HepG2 (cell line): ENCODE results near the gene CUL2.

ENCODE experiments used
- ELK4 ChIP-seq: sonication (generic); formaldehyde crosslinking; IDR thresholded peaks from 2 replicates; pipeline ENCODE4 v1.9.0; 2021; ENCODE audit warnings: missing genetic modification reagents, borderline replicate concordance
- TF ChIP-seq, protein P1 (sequence below): conservative IDR thresholded peaks from 2 replicates; pipeline ENCODE4 v1.6.1; 2018; ENCODE audit warnings: missing genetic modification reagents

- TF ChIP-seq, protein P1, sequence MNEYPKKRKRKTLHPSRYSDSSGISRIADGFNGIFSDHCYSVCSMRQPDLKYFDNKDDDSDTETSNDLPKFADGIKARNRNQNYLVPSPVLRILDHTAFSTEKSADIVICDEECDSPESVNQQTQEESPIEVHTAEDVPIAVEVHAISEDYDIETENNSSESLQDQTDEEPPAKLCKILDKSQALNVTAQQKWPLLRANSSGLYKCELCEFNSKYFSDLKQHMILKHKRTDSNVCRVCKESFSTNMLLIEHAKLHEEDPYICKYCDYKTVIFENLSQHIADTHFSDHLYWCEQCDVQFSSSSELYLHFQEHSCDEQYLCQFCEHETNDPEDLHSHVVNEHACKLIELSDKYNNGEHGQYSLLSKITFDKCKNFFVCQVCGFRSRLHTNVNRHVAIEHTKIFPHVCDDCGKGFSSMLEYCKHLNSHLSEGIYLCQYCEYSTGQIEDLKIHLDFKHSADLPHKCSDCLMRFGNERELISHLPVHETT (CRISPR knock-in tag) = no peak
- no peak for TF ChIP-seq ELK4 (CRISPR knock-in tag)
Measured at GRCh38 chr10:34995925-34996324, 94.2 kb downstream of the CUL2 start.
